Stimulated activated CD4-positive, alpha-beta T cell treated with anti-CD3 and anti-CD28 coated beads, Interleukin-4, amount 100 ng/mL, for 48 hours (primary cell): Measurements from ENCODE around the gene DUSP16.

ENCODE experiments used
- DNase-seq, 2 donors: peaks; one replicate each; pipeline ENCODE4 v3.0.0-alpha.2; 2020; ENCODE audit warnings: low read depth in 2 of 2

DUSP16 gene

GRCh38 chr12:12468575-12468974 is 94.1 kb downstream of the DUSP16 start:
- no peak for DNase-seq

GRCh38 chr12:12467688-12468261 is 94.9 kb downstream of the DUSP16 start:
- DNase-seq = peak in 1 of 2 donors; percentile 53

GRCh38 chr12:12467264-12467663 is 95.4 kb downstream of the DUSP16 start:
- no peak for DNase-seq

- peak in 1 of 2 donors; percentile 40 for DNase-seq
Observed at GRCh38 chr12:12466157-12466556, 96.5 kb downstream of the DUSP16 start.

GRCh38 chr12:12465522-12465921 is 97.1 kb downstream of the DUSP16 start:
- no peak for DNase-seq

GRCh38 chr12:12461923-12462315 is 100.7 kb downstream of the DUSP16 start:
- peak in 1 of 2 donors; percentile 36 for DNase-seq

GRCh38 chr12:12460935-12461922 is 101.4 kb downstream of the DUSP16 start:
- peak in 1 of 2 donors; percentile 41 for DNase-seq

GRCh38 chr12:12456637-12457036 is 106.0 kb downstream of the DUSP16 start:
- DNase-seq = no peak

GRCh38 chr12:12454315-12454714 is 108.3 kb downstream of the DUSP16 start:
- DNase-seq = no peak

- DNase-seq = no peak
Observed at GRCh38 chr12:12453635-12454034, 109.0 kb downstream of the DUSP16 start.

- DNase-seq = no peak
Observed at GRCh38 chr12:12452326-12452902, 110.2 kb downstream of the DUSP16 start.

GRCh38 chr12:12451098-12451497 is 111.6 kb downstream of the DUSP16 start:
- no peak for DNase-seq

- no peak for DNase-seq
Observed at GRCh38 chr12:12450043-12450471, 112.6 kb downstream of the DUSP16 start.

GRCh38 chr12:12449533-12450025 is 113.1 kb downstream of the DUSP16 start:
- DNase-seq = no peak

- DNase-seq = no peak
Observed at GRCh38 chr12:12447837-12448236, 114.8 kb downstream of the DUSP16 start.

- DNase-seq = no peak
Observed at GRCh38 chr12:12447236-12447635, 115.4 kb downstream of the DUSP16 start.

- DNase-seq = no peak
Observed at GRCh38 chr12:12446786-12447185, 115.9 kb downstream of the DUSP16 start.

- DNase-seq = no peak
Observed at GRCh38 chr12:12445882-12446181, 116.8 kb downstream of the DUSP16 start.

- no peak for DNase-seq
Observed at GRCh38 chr12:12445165-12445881, 117.3 kb downstream of the DUSP16 start.

GRCh38 chr12:12443431-12443878 is 119.2 kb downstream of the DUSP16 start:
- DNase-seq = no peak

GRCh38 chr12:12442548-12443071 is 120.1 kb downstream of the DUSP16 start:
- DNase-seq = no peak
